ENCODE measurements around the gene CD6. TPM values are rescaled to one million over a fixed set of nuclear protein-coding genes. Genes with fewer than 3 reads are reported as not detected.

CD6 gene
- total and polyA plus RNA-seq, 2 of the 8 experiments (the other 6 are each of a cell fraction or from before 2014, with no cell fraction given): 0.03 TPM; not detected in 1

DNA sequence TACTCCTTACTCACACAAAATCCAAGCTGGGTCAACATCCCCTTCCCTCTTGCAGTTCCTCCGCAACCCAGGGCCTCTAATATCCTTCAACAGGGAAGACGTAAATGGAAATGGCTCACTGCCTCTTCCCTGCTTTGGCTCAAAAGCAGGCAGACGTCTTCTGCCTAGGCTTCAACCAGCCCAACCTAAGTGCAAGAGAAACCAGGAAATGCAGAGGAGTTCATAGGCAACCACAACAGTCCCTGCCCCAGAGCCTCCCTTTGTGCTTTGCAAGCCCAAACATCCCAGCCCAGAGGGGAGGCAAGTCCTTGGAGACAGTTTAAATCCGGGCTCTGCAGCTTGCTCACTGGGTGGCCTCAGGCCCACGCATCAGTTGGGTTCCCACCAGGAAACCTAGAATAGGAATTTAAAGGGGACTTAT is 33.3 kb downstream of the CD6 start:
- Histone ChIP-seq H2BK12ac (ENCODE audit: low read depth, low read length) (no peak overlapping the region), H3K23ac (ENCODE audit: insufficient read length) (no peak overlapping the region), H3K4me2 (ENCODE audit: insufficient read depth in 1 of 2, low read depth in 2 of 2, low read length in 2 of 2) (no peak overlapping the region), H3K4me3 (ENCODE audit: extremely low read depth in 1 of 4, insufficient read depth in 2 of 4, low read depth in 3 of 4, low read length in 4 of 4) (no peak overlapping the region), H2BK15ac (ENCODE audit: low read length) (no peak overlapping the region), H3K9me3 (ENCODE audit: insufficient read depth in 2 of 2, low read depth in 1 of 2, low read length in 1 of 2) (no peaks in the 10 kb centered on the region), H2AFZ (ENCODE audit: low read length) (no peak overlapping the region), H3K56ac (replicated peaks; ENCODE audit: insufficient read length, low read depth, low read length) (no peak overlapping the region), H3K18ac (ENCODE audit: extremely low read depth, low read length) (no peak overlapping the region), H3K79me2 (ENCODE audit: control insufficient read depth in 1 of 2, insufficient read depth in 2 of 2, low read length in 2 of 2) (no peaks in the 10 kb centered on the region), H3K14ac (ENCODE audit: insufficient read length) (no peak overlapping the region), H3K27ac (ENCODE audit: low read depth, low read length) (no peak overlapping the region), H2BK5ac (ENCODE audit: low read depth, low read length) (no peak overlapping the region), H3K9ac (replicated peaks in 1 of 4; ENCODE audit: extremely low read depth in 1 of 4, low read depth in 3 of 4, low read length in 3 of 4) (no peak overlapping the region), H3K4me1 (replicated peaks in 1 of 4; ENCODE audit: control insufficient read depth in 3 of 4, insufficient read depth in 4 of 4, low read length in 3 of 4) (peaks cover 0 to 3% (median under 1%) of the 10 kb centered on the region in 4 experiments; a peak in 4 of 7 replicates), H3K27me3 (replicated peaks in 1 of 4; ENCODE audit: control insufficient read depth in 3 of 4, extremely low read depth in 1 of 4, insufficient read depth in 3 of 4, low read length in 3 of 4) (peaks cover 33 to 53% (median 51%) of the 10 kb centered on the region in 4 experiments), H3K36me3 (ENCODE audit: control insufficient read depth in 2 of 4, insufficient read depth in 4 of 4, low read length in 3 of 4) (no peaks in the 10 kb centered on the region), H3K23me2 (ENCODE audit: low read depth, low read length) (peaks cover 10% of the 10 kb centered on the region; the same call in 1 of the 2 replicates), H2BK20ac (ENCODE audit: low read length) (no peak overlapping the region), H3K4ac (replicated peaks; ENCODE audit: insufficient read length, low read depth, low read length) (no peak overlapping the region), H4K20me1 (replicated peaks in 1 of 2; ENCODE audit: control insufficient read depth in 1 of 2, insufficient read depth in 2 of 2, low read length in 2 of 2) (peaks cover 0 to 13% of the 10 kb centered on the region in 2 experiments), H2AK5ac (ENCODE audit: low read depth, low read length) (no peak overlapping the region), H3K79me1 (ENCODE audit: low read depth, low read length) (no peaks in the 10 kb centered on the region), H4K8ac (ENCODE audit: extremely low read depth, insufficient read depth, low read length) (no peak overlapping the region), H4K91ac (replicated peaks; ENCODE audit: insufficient read length, low read length) (no peak overlapping the region), H4K5ac (ENCODE audit: insufficient read length, low read depth, low read length) (no peak overlapping the region), H2BK120ac (replicated peaks; ENCODE audit: low read depth, low read length) (no peak overlapping the region)
- FAIRE-seq (no peak), DNase-seq (ENCODE audit: low read depth in 1 of 2, low spot score in 2 of 2) (no peak)
- CTCF ChIA-PET (ENCODE audit: partially characterized antibody): interaction anchor here (1.0 to 1.8 kb wide), 3 partner anchors 17 to 105 kb away, joined by 3 to 4 read pairs (median 3); no protein-coding TSS in a partner anchor
- POLR2A ChIA-PET (ENCODE audit: partially characterized antibody): interaction anchor here (0.8 kb wide), 1 partner anchor 35 kb away, joined by 3 read pairs; no protein-coding TSS in a partner anchor
- WGBS, 2 experiments (ENCODE audit: extremely low coverage in 1 of 2, insufficient coverage in 1 of 2, insufficient read length in 1 of 2, insufficient replicate concordance in 2 of 2, low coverage in 1 of 2, low lambda C conversion rate in 2 of 2, missing lambda C conversion rate in 1 of 2): 61% methylated on average over 5 of the region's 5 CpGs; no CpG with 5 or more reads in 1 of the 2 experiments
- TF ChIP-seq SIN3A (conservative IDR thresholded peaks at IDR 0.05 in 1 of 2, IDR thresholded peaks at IDR 0.05 in 1 of 2; ENCODE audit: low read depth in 1 of 2, low read length in 2 of 2) (no peak), TBP (IDR thresholded peaks at IDR 0.05; ENCODE audit: low read depth, low read length) (no peak), SAP30 (IDR thresholded peaks at IDR 0.05; ENCODE audit: insufficient read depth, insufficient replicate concordance, low read length) (no peak), SUZ12 (IDR thresholded peaks at IDR 0.05; ENCODE audit: low read length) (no peak), CTBP2 (IDR thresholded peaks at IDR 0.05; ENCODE audit: borderline replicate concordance, insufficient read depth, insufficient read length, low read length) (no peak), BRCA1 (IDR thresholded peaks at IDR 0.05; ENCODE audit: low read depth, low read length) (no peak), ASH2L (IDR thresholded peaks at IDR 0.05; ENCODE audit: low read length) (no peak), SIRT6 (IDR thresholded peaks at IDR 0.05; ENCODE audit: low read length) (no peak), MAFK (IDR thresholded peaks at IDR 0.05; ENCODE audit: low read depth, low read length) (no peak), SRF (IDR thresholded peaks at IDR 0.05; ENCODE audit: low read depth, low read length) (no peak), RNF2 (IDR thresholded peaks at IDR 0.05; ENCODE audit: borderline replicate concordance, low read depth, low read length, missing control alignments, poor library complexity, severe bottlenecking) (no peak), GABPA (IDR thresholded peaks at IDR 0.05; ENCODE audit: borderline replicate concordance, insufficient read depth, low read length) (no peak), EP300 (IDR thresholded peaks at IDR 0.05; ENCODE audit: borderline replicate concordance in 1 of 2, low read depth in 2 of 2, low read length in 2 of 2) (no peak)

All from H1 (cell line).